Activated T-cell treated with anti-CD3 and anti-CD28 coated beads, Interleukin-2, amount 50 U/mL, for 1 hour (primary cell): ENCODE results near the gene AFF2.
"Not testable (repeated sequence)": the region's sequence is repeated elsewhere in the genome, so short reads cannot be mapped to it uniquely, and the experiment has no call there.

ENCODE experiments used
- DNase-seq: peaks from one replicate; pipeline ENCODE4 v3.0.0-alpha.2; 2020

AFF2 gene

DNA sequence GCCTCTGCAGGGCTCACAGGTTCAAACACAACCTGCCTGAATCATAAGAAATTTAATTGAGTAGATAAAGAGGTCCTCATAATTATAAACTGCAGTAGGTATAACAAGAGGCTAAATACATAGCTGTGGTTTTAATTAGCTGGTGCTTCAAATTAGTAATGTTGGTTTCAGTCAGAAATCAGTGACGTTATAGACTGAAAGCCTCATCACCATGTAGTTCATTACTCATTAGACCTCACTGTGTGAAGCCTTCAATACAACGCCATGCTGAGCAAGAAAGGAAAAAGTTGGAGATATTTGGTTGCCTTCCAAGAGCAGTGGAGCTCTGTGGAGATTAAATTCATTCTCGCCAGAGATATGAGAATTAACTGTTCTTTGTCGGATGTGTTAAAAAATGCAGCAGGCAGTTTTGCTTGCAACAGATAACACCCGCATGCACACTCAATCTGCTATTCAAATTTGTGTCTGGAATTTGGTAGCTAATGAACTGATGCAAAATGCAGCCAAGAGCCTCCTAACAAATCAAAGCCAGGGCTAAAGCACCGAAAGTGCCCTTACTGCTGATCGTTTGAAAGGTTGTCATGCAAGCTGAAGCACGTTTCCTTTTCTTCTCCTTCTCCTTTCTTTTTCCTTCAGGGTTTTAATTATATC, 148.9 kb downstream of the AFF2 start:
- no peak for DNase-seq

DNA sequence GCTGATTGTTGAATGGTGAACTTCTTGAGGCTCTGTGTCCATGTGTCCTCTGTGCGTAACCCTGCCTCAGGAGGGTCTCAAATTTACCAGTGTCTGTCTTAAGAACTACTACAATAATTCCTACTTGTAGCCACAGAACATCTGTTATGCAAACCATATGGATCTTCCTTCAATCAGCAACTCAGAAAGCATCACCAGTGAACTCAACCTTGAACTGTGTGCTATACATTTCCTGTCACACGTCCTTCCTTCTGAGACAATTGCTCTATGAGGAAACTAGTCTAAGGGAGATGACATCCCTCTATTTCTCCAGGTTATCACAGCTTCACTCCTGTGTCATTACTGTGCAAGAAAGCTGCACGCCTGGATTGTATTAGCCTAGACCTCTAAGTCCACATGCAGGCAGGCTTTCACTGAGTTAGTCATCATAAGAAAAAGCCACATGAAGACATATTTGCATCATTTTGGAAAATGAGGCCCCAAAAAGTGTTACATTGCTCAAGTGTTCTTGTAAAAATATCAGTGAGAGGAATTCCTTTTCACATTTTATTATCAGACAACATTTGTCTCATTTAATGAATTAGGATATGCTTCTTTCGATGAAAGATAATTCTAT, 157.8 kb downstream of the AFF2 start:
- DNase-seq: no peak

DNA sequence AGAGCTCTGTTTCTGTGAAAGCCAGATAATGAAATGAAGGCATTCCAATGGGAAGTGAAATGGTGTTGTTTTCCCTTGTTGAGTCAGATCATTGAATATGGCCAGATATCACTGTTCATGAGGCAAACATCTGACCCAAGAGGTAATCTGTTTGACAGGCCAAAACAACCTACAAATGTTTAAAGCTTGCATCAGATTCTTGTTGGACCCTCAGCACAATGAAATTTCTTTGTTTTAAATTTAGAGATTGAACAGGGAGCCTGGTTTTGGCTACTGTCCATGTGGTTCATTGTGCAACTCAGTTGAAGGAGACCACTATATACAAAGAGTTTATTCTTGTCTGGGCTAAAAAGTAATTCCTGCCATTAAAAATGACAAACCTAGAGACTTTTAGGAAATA, 159.1 kb downstream of the AFF2 start:
- DNase-seq: no peak

DNA sequence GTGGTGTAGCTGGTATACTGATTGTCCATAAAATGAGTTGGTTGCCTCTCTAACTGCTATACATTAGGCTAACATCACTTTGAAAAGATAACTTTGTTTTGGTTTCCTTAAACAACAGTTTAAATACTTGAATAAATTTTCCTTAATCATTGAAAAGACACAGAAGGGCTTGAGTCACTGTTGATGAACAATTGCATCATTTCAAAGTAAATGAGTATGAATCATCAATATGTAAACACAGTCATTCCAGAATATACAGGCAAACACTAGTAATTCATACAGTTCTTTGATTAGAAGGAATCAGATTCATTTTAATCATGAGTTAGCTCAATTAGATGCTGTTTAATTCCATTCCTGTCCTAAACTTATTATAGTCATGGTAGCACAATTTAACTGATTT, 160.6 kb downstream of the AFF2 start:
- DNase-seq: no peak

DNA sequence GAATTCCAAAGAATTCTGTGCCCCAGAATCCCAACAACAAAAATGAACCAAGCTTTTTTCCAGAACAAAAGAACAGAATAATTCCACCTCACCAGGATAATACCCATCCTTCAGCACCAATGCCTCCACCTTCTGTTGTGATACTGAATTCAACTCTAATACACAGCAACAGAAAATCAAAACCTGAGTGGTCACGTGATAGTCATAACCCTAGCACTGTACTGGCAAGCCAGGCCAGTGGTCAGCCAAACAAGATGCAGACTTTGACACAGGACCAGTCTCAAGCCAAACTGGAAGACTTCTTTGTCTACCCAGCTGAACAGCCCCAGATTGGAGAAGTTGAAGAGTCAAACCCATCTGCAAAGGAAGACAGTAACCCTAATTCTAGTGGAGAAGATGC, 161.6 kb downstream of the AFF2 start:
- DNase-seq: no peak

DNA sequence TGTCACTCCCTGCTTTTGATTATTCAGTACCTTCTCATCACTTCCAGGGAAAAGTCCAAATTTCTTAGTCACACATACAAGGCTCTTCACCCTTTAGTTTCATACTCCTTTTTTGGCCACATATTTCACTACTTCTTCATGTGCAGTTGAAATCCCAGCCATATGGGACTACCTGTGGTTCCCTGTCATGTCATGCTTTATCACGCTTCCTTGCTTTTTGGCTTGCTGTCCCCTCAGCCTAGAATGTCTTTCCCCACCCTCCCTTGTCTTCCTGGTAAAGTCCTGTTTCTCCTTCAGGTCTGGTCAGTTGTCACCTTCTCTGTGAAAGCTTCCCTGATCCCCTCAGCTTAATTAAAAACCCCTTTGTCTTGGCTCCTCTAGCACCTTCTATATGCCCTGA, 163.8 kb downstream of the AFF2 start:
- no peak for DNase-seq

DNA sequence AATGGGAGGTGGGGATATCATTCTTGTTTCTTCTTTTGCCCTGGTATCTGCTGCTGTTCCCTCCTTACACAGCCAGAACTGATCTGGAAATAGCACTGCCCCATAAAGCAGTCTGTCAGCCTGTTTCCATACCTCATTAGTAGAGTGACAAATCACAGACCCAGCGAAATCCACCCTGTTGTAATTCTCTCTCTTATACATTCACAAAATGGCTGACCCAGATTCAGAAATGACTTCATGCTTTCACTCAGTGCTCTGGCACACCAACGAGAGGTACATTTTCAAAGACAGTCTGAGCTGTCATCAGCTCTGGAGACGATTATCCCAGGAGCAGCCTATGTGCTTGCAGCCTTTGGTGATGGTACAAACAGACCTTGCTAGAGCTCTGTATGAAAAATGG, 164.6 kb downstream of the AFF2 start:
- no peak for DNase-seq

DNA sequence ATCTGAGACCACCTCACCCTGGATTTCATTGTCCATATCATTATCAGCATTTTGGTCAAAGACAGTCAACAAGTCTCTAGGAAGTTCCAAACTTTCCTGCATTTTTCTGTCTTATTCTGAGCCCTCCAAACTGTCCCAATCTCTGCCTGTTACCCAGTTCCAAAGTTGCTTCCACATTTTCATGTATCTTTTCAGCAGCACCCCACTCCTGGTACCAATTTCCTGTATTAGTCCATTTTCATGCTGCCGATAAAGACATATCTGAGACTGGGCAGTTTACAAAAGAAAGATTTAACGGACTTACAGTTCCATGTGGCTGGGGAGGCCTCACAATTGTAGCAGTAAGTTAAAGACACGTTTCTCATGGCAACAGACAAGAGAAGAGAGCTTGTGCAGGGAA, 168.8 kb downstream of the AFF2 start:
- DNase-seq: not testable (repeated sequence)

DNA sequence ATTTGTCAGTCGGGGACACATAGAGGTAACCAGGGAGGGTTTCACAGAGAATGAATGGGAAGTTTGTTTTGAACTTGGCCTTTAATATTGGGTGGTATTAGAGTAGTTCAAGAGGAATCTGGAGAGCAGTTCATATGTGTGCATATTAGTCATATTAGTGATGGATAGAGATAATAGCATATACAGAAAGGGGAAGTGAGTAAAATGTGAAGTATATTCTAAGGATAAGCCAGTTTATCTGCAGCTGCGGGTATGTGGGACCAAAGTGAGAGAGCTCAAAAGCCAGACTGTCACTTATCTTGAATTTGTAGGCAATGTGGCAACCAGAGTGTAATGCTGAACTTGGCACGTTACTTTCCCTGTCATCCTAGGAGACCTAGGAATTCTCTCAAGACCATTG, 169.9 kb downstream of the AFF2 start:
- no peak for DNase-seq

DNA sequence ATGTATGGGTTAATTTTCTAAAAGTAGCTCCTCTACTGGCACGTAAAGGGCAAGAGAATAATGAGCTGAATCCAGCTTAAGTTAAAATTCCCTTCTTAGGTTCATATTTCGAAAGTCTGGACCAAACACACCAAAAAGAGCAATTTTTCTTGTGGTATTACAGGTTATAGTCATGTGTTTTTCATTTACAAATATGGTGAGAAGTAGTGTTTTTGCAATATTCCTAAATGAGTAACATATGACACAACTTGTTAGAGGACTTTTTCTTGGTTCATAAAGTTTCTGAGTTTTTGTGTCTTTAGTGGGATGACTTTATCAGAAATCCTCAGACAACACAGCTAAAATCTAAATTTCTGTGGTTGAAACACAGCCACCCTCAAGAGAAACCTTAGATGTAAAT, 172.1 kb downstream of the AFF2 start:
- DNase-seq: no peak

DNA sequence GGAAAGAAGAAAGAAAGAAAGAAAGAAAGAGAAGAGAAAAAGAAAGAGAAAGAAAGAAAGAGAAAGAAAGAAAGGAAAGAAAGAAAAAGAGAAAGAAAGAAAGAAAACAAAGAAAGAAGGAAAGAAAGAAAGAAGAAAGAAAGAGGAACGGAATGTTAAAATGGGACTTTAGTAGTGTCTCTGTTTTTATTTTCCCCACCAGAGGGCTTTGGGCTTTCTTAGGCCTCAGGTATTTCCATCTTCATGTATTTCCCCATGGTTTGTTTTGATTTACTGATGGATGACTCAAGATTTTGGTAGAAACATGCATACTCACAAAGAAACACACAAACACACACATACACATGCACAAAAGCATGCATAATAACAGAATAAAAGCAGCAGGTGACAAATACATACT, 181.2 kb downstream of the AFF2 start:
- DNase-seq: no peak

DNA sequence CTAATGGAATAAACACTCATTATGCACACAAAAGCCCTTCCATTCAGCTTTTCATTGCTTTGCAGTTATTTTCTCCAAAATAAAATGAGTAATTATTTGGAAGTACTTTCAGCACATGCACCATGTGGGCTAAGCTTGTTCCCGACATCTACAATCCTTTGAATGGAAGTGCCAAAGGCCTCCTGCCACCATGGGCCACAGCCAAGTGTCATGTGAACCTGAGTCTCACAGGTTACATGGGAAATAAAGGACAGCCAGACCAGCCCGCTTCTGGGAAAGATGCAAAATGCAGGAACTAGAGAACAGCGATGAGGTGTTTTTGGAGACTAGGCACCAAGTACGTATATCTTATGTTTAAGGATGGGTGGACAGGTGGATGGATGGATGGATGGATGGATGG, 181.8 kb downstream of the AFF2 start:
- DNase-seq: no peak

DNA sequence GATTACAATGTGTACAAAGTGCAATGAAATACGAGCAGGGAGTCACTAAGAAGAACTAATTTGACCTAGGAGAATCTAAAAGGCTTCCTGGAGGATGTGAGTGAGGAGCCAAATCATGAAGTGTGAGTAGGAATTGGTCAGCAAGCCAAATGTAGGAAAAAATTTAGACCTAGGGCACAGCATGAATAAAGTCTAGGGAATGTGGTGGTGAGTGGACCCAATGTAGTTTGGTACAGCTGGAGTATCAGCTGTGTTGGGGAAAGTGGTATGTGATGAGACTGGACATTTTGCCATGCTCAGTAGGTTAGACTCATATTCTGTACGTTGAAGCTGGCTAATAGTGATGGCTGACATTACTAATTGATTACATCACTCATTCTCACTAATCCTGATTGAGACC, 191.0 kb downstream of the AFF2 start:
- no peak for DNase-seq

DNA sequence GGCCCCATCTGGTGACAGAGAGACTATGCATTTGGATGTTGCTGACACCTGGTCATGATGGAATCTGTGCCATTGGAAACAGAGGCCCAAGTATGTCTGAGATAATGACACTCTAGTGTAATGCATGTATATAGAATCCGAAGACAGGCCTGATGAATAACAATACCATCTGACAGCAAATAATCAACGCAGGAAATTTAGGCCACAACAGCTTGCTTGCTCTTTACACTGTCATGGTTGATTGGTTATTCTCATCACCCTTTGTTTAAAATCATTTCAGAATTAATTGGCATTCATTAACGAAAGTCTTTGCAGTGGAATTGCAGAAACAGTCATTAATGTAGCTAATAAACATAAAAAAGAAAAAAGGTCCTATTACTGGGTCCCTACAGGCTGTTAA, 194.8 kb downstream of the AFF2 start:
- DNase-seq: no peak

DNA sequence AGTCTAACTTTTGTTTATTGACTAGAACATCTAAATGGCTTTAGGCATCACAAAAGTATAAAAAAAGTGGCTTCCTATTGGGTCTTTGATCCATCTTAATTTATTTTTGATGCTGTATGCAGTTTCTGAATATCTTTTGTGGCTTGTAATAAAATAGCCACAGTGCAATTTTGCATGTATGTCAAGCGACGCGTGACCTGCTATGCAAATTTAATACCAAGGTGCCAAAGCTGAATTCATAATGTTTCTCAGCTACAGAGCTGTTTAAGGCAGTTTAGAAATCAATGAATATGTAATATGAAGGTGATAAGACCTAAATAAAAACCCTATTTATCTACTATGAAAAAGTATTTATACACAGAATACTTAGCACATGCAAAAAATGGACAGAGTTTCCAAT, 197.8 kb downstream of the AFF2 start:
- no peak for DNase-seq

DNA sequence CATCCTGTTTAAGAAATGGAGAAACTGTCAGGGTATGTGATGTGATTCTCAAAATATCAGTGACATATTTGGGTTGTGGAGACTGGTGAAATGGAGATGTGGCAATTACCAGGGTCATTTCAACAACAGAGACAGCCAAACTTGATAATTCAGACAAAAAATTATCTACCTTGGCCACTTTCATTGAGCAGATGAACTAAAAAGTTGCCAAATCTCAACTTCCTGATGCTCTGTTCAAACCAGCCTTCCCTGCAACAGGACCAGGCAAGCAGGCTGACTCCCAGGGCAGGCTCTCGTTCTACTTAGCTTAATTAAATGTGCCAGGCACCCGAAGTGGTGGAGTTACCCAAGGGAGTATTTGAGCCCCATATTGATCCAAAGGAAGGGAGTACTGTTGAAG, 199.6 kb downstream of the AFF2 start:
- no peak for DNase-seq

DNA sequence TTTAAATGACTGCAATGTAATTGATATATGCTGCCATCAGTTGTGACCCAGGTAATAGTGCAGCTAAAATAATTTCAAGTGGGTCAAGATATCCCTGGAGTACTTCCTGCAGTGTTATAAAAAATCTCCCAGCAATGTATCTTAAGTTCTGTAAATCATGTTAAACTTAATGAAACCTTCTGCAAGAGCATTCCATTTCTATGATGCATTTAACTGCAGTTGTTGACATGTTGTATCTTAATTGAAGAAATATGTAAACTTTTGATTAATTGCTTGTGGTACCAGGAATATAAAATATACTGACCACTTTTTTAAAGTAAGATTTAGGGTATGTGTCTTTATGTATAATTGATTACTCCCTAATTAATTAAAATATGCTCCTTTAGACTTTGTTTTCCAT, 213.6 kb downstream of the AFF2 start:
- DNase-seq: no peak

DNA sequence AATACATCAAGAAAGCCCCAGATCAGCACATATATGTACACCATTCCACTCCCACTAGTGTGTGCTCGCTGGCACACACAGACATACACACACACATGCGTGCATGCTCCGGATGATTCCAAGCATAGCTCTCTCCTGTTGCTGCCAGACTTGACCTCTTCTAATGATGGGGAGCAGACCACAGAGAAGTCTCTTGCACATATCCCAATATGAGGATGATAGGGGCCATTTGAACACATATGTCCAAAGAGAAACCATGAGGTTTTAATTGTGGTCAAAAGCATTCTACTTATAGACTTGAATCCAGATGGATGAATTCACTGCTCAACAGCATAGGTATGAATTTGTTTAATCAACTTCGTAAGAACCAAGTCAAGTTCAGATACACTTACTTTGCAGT, 214.9 kb downstream of the AFF2 start:
- DNase-seq: no peak

DNA sequence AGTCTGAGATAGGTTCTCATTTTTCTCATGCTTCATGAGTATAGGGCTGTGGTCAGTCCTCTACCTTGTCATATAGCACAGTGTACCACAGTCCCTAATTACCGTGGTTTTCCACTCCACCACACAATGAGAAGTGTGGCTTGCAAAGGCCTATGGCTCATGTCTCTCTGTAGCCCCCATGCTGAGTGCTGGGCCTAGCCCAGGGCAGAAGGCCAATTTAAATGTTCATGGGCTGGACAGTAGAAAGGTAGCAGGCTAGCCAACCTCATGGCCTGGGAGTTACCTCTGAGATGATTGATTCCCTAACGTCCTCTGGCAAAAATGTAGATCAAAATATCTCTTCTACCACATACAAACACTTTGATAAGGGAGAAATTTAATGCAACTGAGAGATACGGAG, 222.5 kb downstream of the AFF2 start:
- DNase-seq: no peak

DNA sequence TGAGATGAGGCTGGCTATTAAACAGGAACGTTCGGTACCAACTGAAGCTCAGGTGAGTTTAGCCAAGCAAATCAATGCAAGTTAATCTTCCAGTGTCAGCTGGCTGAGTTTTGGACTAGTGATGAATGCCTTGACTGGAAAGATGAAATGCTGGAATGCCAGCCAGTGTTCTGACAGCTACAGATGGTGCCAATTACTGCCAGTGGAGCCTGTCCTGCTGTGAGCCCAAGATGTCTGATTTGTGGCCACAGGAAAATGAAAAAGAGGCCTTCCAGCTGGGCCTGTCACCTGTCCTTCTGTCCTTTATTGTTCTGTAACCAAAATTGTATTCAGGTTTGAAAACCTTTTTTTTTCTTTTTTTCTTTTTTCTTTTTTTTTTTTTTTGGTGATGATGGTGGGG, 223.1 kb downstream of the AFF2 start:
- no peak for DNase-seq

DNA sequence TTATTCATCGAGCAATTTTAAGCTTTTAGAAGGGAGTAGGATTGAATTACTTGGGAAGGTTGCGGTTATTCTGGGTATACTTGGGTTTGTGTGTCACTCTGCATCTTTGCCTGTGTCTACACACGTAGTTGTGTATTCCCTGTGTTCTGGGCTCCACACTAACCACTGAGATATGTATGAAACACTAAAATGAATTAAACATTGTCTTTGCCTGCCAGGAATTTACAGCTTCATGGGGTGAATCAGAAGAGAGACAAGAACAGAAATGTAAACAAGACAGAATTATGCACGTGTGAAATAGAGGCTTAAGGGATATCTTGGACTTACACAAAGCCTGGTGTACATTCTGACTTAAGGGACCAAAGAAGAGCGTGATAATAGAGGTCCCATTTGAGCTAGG, 228.5 kb downstream of the AFF2 start:
- DNase-seq: no peak

DNA sequence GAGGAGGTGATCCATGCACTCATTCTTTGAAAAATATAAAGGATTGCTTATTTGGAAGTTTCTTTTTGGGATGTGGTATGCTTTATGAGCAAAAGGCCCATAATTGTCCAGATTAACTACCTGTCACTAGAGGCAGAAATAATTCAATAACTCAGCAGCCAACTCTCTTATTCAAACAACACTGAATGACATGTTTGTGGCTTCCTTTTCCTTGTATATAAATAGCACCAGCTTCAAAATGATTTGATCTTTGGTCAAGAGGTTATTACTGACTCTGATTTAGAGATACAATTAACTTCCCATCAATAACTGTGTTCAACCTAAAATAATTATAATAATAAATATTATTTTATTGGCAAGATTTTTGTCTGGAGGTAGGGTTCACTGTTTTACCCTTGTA, 232.3 kb downstream of the AFF2 start:
- DNase-seq: no peak

DNA sequence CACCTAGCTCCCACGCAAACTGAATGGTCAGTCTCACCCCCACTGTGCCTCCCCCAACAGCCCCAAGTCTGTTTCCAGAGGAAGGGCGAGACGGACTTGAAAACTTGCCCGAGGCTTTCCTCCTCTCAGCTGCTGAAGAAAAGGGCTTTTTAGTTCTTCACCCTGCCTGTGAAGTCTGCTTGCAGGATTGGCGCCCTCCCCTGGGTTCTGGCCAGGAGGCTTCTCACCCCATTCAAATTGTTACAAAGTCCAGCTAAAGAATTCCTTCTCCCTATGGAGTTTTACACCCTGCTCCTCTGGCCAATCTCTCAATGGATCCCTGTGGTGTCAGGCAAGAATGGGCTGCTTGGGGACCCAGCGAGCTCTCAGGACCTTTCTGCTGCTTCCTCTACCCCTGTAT, 241.0 kb downstream of the AFF2 start:
- DNase-seq: no peak

DNA sequence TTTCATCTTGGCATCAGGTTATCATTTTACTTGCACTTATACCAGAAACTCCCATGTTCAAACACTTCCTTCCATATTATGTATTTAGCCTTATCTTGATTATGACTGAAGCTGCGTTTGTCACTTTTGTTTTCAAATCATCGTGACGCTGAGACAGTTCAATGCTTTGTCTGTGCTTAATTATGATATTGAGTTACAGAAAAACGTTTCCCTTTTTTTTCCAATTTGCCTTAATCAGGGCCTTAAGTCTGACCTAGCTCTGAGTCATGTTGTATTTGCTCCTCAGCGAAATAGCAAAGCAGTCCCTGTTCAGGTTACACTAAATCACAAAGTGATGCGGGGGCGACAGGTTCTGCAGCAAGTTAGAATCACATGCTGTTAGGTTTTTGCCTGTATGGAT, 254.7 kb downstream of the AFF2 start:
- DNase-seq: no peak

DNA sequence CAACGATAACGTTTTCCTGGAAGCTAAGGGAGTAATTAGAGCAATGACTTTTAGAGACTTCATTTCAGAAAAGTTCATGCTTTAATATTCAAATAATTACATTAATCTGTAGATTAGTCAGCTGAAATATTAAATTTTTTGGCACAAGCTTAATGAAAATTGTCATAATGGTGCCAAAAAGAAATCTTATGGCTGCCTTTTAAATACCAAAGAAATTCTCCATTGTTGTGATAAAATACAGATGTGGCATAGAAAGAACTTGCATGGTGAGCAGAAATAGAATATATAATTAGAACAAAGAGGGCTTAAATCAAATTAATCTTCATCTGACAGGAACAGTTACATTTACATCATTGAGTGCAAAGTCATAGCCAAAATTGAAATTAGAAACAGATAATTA, 263.5 kb downstream of the AFF2 start:
- no peak for DNase-seq

DNA sequence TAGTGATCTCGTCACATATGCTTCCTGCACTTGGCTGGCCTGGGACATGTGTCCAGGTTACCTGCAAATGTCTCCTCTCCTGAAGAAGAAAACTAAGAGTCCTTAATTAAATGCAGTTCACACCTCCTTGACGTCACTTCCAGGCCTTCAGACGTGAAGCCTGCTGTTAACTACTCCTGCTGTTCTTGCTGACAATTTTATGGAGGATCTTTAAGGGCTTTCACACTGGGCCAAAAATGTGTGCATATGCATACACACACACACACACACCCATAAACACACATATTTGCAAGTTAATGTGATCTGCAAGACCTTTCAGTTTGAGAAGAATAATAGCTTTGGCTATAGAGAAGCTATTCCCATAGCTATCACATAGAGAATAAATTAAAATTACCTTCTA, 267.9 kb downstream of the AFF2 start:
- DNase-seq: no peak
